SK-N-MC (cell line): Measurements from ENCODE around the gene BLOC1S5.

Experiments used
- DNase-seq: peaks from one replicate; pipeline ENCODE4 v3.0.0-alpha.2; 2011; ENCODE audit warnings: low read depth, low spot score
- H3K27ac ChIP-seq: fragments of 200-600 bp; sonication (generic); 2 replicates; pipeline ENCODE4 v1.5.1; 2016; ENCODE audit warnings: mixed run types
- H3K36me3 ChIP-seq: fragments of 200-600 bp; sonication (generic); 2 replicates; pipeline ENCODE4 v1.6.1; 2017; ENCODE audit warnings: antibody characterized with exemption, low read length, mixed read lengths; ENCODE audit not compliant: insufficient read depth
- H3K4me3 ChIP-seq: fragments of 200-600 bp; sonication (generic); 2 replicates; pipeline ENCODE4 v1.5.1; 2016
- H3K9ac ChIP-seq: fragments of 200-600 bp; sonication (generic); 2 replicates; pipeline ENCODE4 v1.8.0; 2017; ENCODE audit warnings: mixed run types, mixed read lengths; ENCODE audit not compliant: insufficient read length
- H3K9me3 ChIP-seq: fragments of 200-600 bp; sonication (generic); 2 replicates; pipeline ENCODE4 v1.6.1; 2017; ENCODE audit warnings: low read depth, mild to moderate bottlenecking, antibody characterized with exemption, low read length, moderate library complexity, mixed read lengths
- EZH2 ChIP-seq: fragments of 200-600 bp; sonication (generic); IDR thresholded peaks from one replicate; pipeline ENCODE4 v1.6.1; 2017; ENCODE audit warnings: antibody characterized with exemption
- FOXP2 ChIP-seq: optimal IDR thresholded peaks from 2 replicates; pipeline ENCODE3; 2011; ENCODE audit warnings: mild to moderate bottlenecking, moderate library complexity; ENCODE audit not compliant: insufficient read depth; ENCODE audit errors: extremely low read length, control extremely low read depth
- POLR2AphosphoS5 ChIP-seq: IDR thresholded peaks from 2 replicates; pipeline ENCODE4 v1.6.1; 2012; ENCODE audit warnings: mild to moderate bottlenecking, low read depth, low read length, borderline replicate concordance

The BLOC1S5 gene

GRCh38 chr6:8063761-8064637 is at the start of gene BLOC1S5:
TSS of gene BLOC1S5 (minus strand) at chr6:8064389. CDS start at chr6:8064376, 13 bp downstream.
- H3K4me3 ChIP-seq = peak within 1 kb of the TSS; percentile 92
- no peaks in the 10 kb centered on the region for H3K9me3 ChIP-seq
- TF ChIP-seq FOXP2 (no peak), EZH2 (no peak), POLR2AphosphoS5 (peak; percentile 93)
- peak within 1 kb of the TSS; percentile 83 for H3K9ac ChIP-seq
- H3K36me3 ChIP-seq = peaks cover 21% of the 10 kb centered on the region
- DNase-seq = peak; percentile 92
- peak within 1 kb of the TSS; percentile 93 for H3K27ac ChIP-seq

GRCh38 chr6:8113131-8113654 is 49.0 kb upstream of the BLOC1S5 start:
- no peak for TF ChIP-seq FOXP2
- TF ChIP-seq POLR2AphosphoS5 = no peak
- no peak for TF ChIP-seq EZH2
- no peak for DNase-seq
- H3K9me3 ChIP-seq = no peaks in the 10 kb centered on the region

GRCh38 chr6:8110725-8111124 is 46.5 kb upstream of the BLOC1S5 start:
- H3K4me3 ChIP-seq = no peak overlapping the region
- H3K9me3 ChIP-seq = no peaks in the 10 kb centered on the region
- no peak for DNase-seq
- no peak overlapping the region for H3K27ac ChIP-seq
- no peak for TF ChIP-seq FOXP2
- no peaks in the 10 kb centered on the region for H3K36me3 ChIP-seq
- H3K9ac ChIP-seq = no peak overlapping the region

More at GRCh38 chr6:8113131-8113654, 49.0 kb upstream of the BLOC1S5 start:
- Histone ChIP-seq H3K4me3 (no peak overlapping the region), H3K9ac (no peak overlapping the region), H3K36me3 (no peaks in the 10 kb centered on the region), H3K27ac (no peak overlapping the region)

- Histone ChIP-seq H3K9ac (no peak overlapping the region), H3K9me3 (no peaks in the 10 kb centered on the region), H3K36me3 (no peaks in the 10 kb centered on the region), H3K27ac (no peak overlapping the region), H3K4me3 (no peak overlapping the region)
- DNase-seq = no peak
- TF ChIP-seq POLR2AphosphoS5 (no peak), EZH2 (no peak), FOXP2 (no peak)
Observed at GRCh38 chr6:8110117-8110721, 46.0 kb upstream of the BLOC1S5 start.

- Histone ChIP-seq H3K4me3 (no peak overlapping the region), H3K36me3 (no peaks in the 10 kb centered on the region), H3K9ac (no peak overlapping the region), H3K9me3 (no peaks in the 10 kb centered on the region), H3K27ac (no peak overlapping the region)
- TF ChIP-seq FOXP2 (no peak), POLR2AphosphoS5 (no peak), EZH2 (no peak)
- no peak for DNase-seq
Observed at GRCh38 chr6:8108759-8109539, 44.8 kb upstream of the BLOC1S5 start.

GRCh38 chr6:8108031-8108660 is 44.0 kb upstream of the BLOC1S5 start:
- Histone ChIP-seq H3K36me3 (no peaks in the 10 kb centered on the region), H3K27ac (no peak overlapping the region), H3K9ac (no peak overlapping the region), H3K4me3 (no peak overlapping the region), H3K9me3 (no peaks in the 10 kb centered on the region)
- DNase-seq = no peak
- no peak for TF ChIP-seq FOXP2
- no peak for TF ChIP-seq POLR2AphosphoS5
- TF ChIP-seq EZH2 = no peak

- no peak for TF ChIP-seq EZH2
- no peak for TF ChIP-seq POLR2AphosphoS5
- TF ChIP-seq FOXP2 = no peak
- Histone ChIP-seq H3K27ac (no peak overlapping the region), H3K36me3 (peaks cover under 1% of the 10 kb centered on the region; the same call in 1 of the 2 replicates), H3K9me3 (no peaks in the 10 kb centered on the region), H3K4me3 (no peak overlapping the region), H3K9ac (no peak overlapping the region)
- DNase-seq = no peak
Observed at GRCh38 chr6:8105791-8106190, 41.6 kb upstream of the BLOC1S5 start.

GRCh38 chr6:8103726-8104125 is 39.5 kb upstream of the BLOC1S5 start:
- Histone ChIP-seq H3K4me3 (no peak overlapping the region), H3K36me3 (peaks cover 18% of the 10 kb centered on the region), H3K9me3 (no peaks in the 10 kb centered on the region), H3K27ac (no peak overlapping the region), H3K9ac (no peak overlapping the region)
- no peak for TF ChIP-seq EZH2
- no peak for TF ChIP-seq POLR2AphosphoS5
- TF ChIP-seq FOXP2 = no peak
- no peak for DNase-seq
